HepG2 (cell line): ENCODE measurements around the gene ASTN2.
"Not testable (repeated sequence)": the region's sequence is repeated elsewhere in the genome, so short reads cannot be mapped to it uniquely, and the experiment has no call there.

ENCODE experiments used
- BRCA1 ChIP-seq: sonication (generic); formaldehyde crosslinking; IDR thresholded peaks from 2 replicates; pipeline ENCODE4 v1.4.0; 2020; ENCODE audit warnings: missing genetic modification reagents
- HMGXB4 ChIP-seq, 2 experiments: sonication (generic) in 1 of 2; formaldehyde crosslinking in 1 of 2; IDR thresholded peaks; 2 replicates each; pipeline versions ENCODE4 v1.4.0 to v1.6.1; 2018 to 2020; ENCODE audit warnings: missing genetic modification reagents in 2 of 2, borderline replicate concordance in 1 of 2, low read depth in 1 of 2, mild to moderate bottlenecking in 1 of 2, missing biosample characterization in 1 of 2
- POLR2A ChIP-seq, 2 experiments: IDR thresholded peaks; 2 replicates each; pipeline ENCODE4 v1.6.1; 2011; ENCODE audit warnings: low read depth in 2 of 2, low read length in 2 of 2, mild to moderate bottlenecking in 1 of 2, moderate library complexity in 1 of 2; ENCODE audit not compliant: insufficient read depth in 1 of 2
- ZMAT5 ChIP-seq: sonication (generic); formaldehyde crosslinking; IDR thresholded peaks from 2 replicates; pipeline ENCODE4 v1.5.0; 2020; ENCODE audit warnings: mild to moderate bottlenecking, low read depth, missing genetic modification reagents, borderline replicate concordance
- ZNF34 ChIP-seq: sonication (generic); formaldehyde crosslinking; IDR thresholded peaks from 2 replicates; pipeline ENCODE4 v1.4.0; 2020; ENCODE audit warnings: mild to moderate bottlenecking, missing genetic modification reagents, borderline replicate concordance

GRCh38 chr9:117071673-117072207 is 343.1 kb downstream of the ASTN2 start:
- not testable (repeated sequence) for TF ChIP-seq POLR2A (IDR thresholded peaks at IDR 0.05; ENCODE audit: insufficient read depth in 1 of 2, low read depth in 2 of 2, low read length in 2 of 2); BRCA1 (CRISPR knock-in tag); ZMAT5; HMGXB4 (CRISPR knock-in tag; IDR thresholded peaks at IDR 0.05; ENCODE audit: borderline replicate concordance in 1 of 2, low read depth in 1 of 2); ZNF34
